Measurements from ENCODE around the gene SDCBP2.

Gene SDCBP2

GRCh38 chr20:1312904-1313235, 16.1 kb downstream of the SDCBP2 start:
- DNase-seq: no peak
- H3K36me3 ChIP-seq: no peaks in the 10 kb centered on the region
- no peaks in the 10 kb centered on the region for H3K9me3 ChIP-seq
- no peak for TF ChIP-seq CTCF (IDR thresholded peaks at IDR 0.05; ENCODE audit: low read depth, low read length)
- H3K27me3 ChIP-seq: no peaks in the 10 kb centered on the region
- no peaks in the 10 kb centered on the region for H3K4me1 ChIP-seq
- no peak overlapping the region for H3K4me3 ChIP-seq (ENCODE audit: low read depth, low read length)

GRCh38 chr20:1312308-1312707, 16.6 kb downstream of the SDCBP2 start:
- H3K4me1 ChIP-seq: no peaks in the 10 kb centered on the region
- H3K36me3 ChIP-seq: no peaks in the 10 kb centered on the region
- no peak overlapping the region for H3K4me3 ChIP-seq (ENCODE audit: low read depth, low read length)
- no peaks in the 10 kb centered on the region for H3K27me3 ChIP-seq
- no peaks in the 10 kb centered on the region for H3K9me3 ChIP-seq
- TF ChIP-seq CTCF (IDR thresholded peaks at IDR 0.05; ENCODE audit: low read depth, low read length): no peak
- DNase-seq: no peak

GRCh38 chr20:1310506-1311190, 18.3 kb downstream of the SDCBP2 start:
- no peaks in the 10 kb centered on the region for H3K9me3 ChIP-seq
- no peak overlapping the region for H3K4me3 ChIP-seq (ENCODE audit: low read depth, low read length)
- no peaks in the 10 kb centered on the region for H3K27me3 ChIP-seq
- no peak for TF ChIP-seq CTCF (IDR thresholded peaks at IDR 0.05; ENCODE audit: low read depth, low read length)
- H3K4me1 ChIP-seq: no peaks in the 10 kb centered on the region
- H3K36me3 ChIP-seq: no peaks in the 10 kb centered on the region
- DNase-seq: no peak

GRCh38 chr20:1310071-1310470, 18.9 kb downstream of the SDCBP2 start:
- no peak for TF ChIP-seq CTCF (IDR thresholded peaks at IDR 0.05; ENCODE audit: low read depth, low read length)
- H3K4me3 ChIP-seq (ENCODE audit: low read depth, low read length): no peak overlapping the region
- no peaks in the 10 kb centered on the region for H3K4me1 ChIP-seq
- no peak for DNase-seq
- H3K27me3 ChIP-seq: no peaks in the 10 kb centered on the region
- H3K9me3 ChIP-seq: no peaks in the 10 kb centered on the region
- H3K36me3 ChIP-seq: no peaks in the 10 kb centered on the region

GRCh38 chr20:1309439-1309847, 19.5 kb downstream of the SDCBP2 start:
- H3K27me3 ChIP-seq: no peaks in the 10 kb centered on the region
- TF ChIP-seq CTCF (IDR thresholded peaks at IDR 0.05; ENCODE audit: low read depth, low read length): no peak
- no peak for DNase-seq
- H3K4me3 ChIP-seq (ENCODE audit: low read depth, low read length): no peak overlapping the region
- no peaks in the 10 kb centered on the region for H3K36me3 ChIP-seq
- H3K9me3 ChIP-seq: no peaks in the 10 kb centered on the region
- H3K4me1 ChIP-seq: no peaks in the 10 kb centered on the region

GRCh38 chr20:1308702-1309095, 20.2 kb downstream of the SDCBP2 start:
- Histone ChIP-seq H3K9me3 (no peaks in the 10 kb centered on the region), H3K4me3 (ENCODE audit: low read depth, low read length) (no peak overlapping the region), H3K4me1 (no peaks in the 10 kb centered on the region), H3K36me3 (no peaks in the 10 kb centered on the region), H3K27me3 (no peaks in the 10 kb centered on the region)
- no peak for DNase-seq
- TF ChIP-seq CTCF (IDR thresholded peaks at IDR 0.05; ENCODE audit: low read depth, low read length): no peak

Data from BE2C (cell line).